Parathyroid adenoma (tissue), 2 donors: ENCODE results near the gene RYR3.

ENCODE experiments used
- H2AFZ ChIP-seq: fragments of 300-600 bp; sonication (generic); one replicate; pipeline ENCODE4 v1.7.0; 2017; ENCODE audit warnings: antibody characterized with exemption, mild to moderate bottlenecking
- H3K27ac ChIP-seq: fragments of 300-600 bp; sonication (generic); one replicate; pipeline ENCODE4 v1.7.0; 2017
- H3K27me3 ChIP-seq: fragments of 300-600 bp; sonication (generic); one replicate; pipeline ENCODE4 v1.7.0; 2017; ENCODE audit warnings: low read length; ENCODE audit not compliant: control insufficient read depth, insufficient read depth
- H3K36me3 ChIP-seq: fragments of 300-600 bp; sonication (generic); one replicate; pipeline ENCODE4 v1.7.0; 2017; ENCODE audit warnings: low read length; ENCODE audit not compliant: control insufficient read depth, insufficient read depth
- H3K4me1 ChIP-seq: fragments of 300-600 bp; sonication (generic); one replicate; pipeline ENCODE4 v1.7.0; 2017; ENCODE audit warnings: control low read depth
- H3K4me2 ChIP-seq: fragments of 300-600 bp; sonication (generic); one replicate; pipeline ENCODE4 v1.7.0; 2017; ENCODE audit warnings: low read length
- H3K4me3 ChIP-seq: fragments of 300-600 bp; sonication (generic); one replicate; pipeline ENCODE4 v1.7.0; 2017; ENCODE audit warnings: low read depth, low read length
- H3K79me2 ChIP-seq: fragments of 300-600 bp; sonication (generic); one replicate; pipeline ENCODE4 v1.7.0; 2017; ENCODE audit warnings: control low read depth
- H3K9ac ChIP-seq: fragments of 300-600 bp; sonication (generic); one replicate; pipeline ENCODE4 v1.7.0; 2017; ENCODE audit warnings: mild to moderate bottlenecking
- H3K9me3 ChIP-seq: fragments of 300-600 bp; sonication (generic); one replicate; pipeline ENCODE4 v1.7.0; 2017; ENCODE audit warnings: low read length; ENCODE audit not compliant: control insufficient read depth
- CTCF ChIP-seq: fragments of 300-600 bp; sonication (generic); IDR thresholded peaks from one replicate; pipeline ENCODE4 v1.7.0; 2017; ENCODE audit warnings: antibody characterized with exemption, mild to moderate bottlenecking
- donor health status: primary hyperparathyroidism.

Gene RYR3

GRCh38 chr15:33866101-33866737 lies 555.5 kb downstream of the RYR3 start:
- H2AFZ ChIP-seq = no peak overlapping the region
- no peak for TF ChIP-seq CTCF
- no peaks in the 10 kb centered on the region for H3K79me2 ChIP-seq
- H3K4me2 ChIP-seq = no peak overlapping the region
- H3K27me3 ChIP-seq = no peaks in the 10 kb centered on the region
- no peaks in the 10 kb centered on the region for H3K36me3 ChIP-seq
- no peaks in the 10 kb centered on the region for H3K9me3 ChIP-seq
- H3K9ac ChIP-seq = no peak overlapping the region
- no peak overlapping the region for H3K27ac ChIP-seq
- H3K4me1 ChIP-seq = no peaks in the 10 kb centered on the region
- no peak overlapping the region for H3K4me3 ChIP-seq

GRCh38 chr15:33871980-33872379 lies 561.2 kb downstream of the RYR3 start:
- H3K4me1 ChIP-seq = no peaks in the 10 kb centered on the region
- H3K27me3 ChIP-seq = no peaks in the 10 kb centered on the region
- no peaks in the 10 kb centered on the region for H3K9me3 ChIP-seq
- H3K36me3 ChIP-seq = no peaks in the 10 kb centered on the region
- no peaks in the 10 kb centered on the region for H3K79me2 ChIP-seq
- no peak for TF ChIP-seq CTCF
- no peak overlapping the region for H2AFZ ChIP-seq
- H3K9ac ChIP-seq = no peak overlapping the region
- no peak overlapping the region for H3K4me3 ChIP-seq
- H3K27ac ChIP-seq = no peak overlapping the region
- no peak overlapping the region for H3K4me2 ChIP-seq

- Histone ChIP-seq H3K36me3 (no peaks in the 10 kb centered on the region), H2AFZ (no peak overlapping the region), H3K9me3 (no peaks in the 10 kb centered on the region), H3K4me2 (no peak overlapping the region), H3K79me2 (no peaks in the 10 kb centered on the region), H3K4me1 (no peaks in the 10 kb centered on the region), H3K4me3 (no peak overlapping the region), H3K27ac (no peak overlapping the region), H3K27me3 (no peaks in the 10 kb centered on the region), H3K9ac (no peak overlapping the region)
- no peak for TF ChIP-seq CTCF
Observed at GRCh38 chr15:33872416-33873106, 561.8 kb downstream of the RYR3 start.

- no peak for TF ChIP-seq CTCF
- no peaks in the 10 kb centered on the region for H3K79me2 ChIP-seq
- no peak overlapping the region for H3K4me2 ChIP-seq
- no peaks in the 10 kb centered on the region for H3K4me1 ChIP-seq
- H3K9ac ChIP-seq = no peak overlapping the region
- H3K36me3 ChIP-seq = no peaks in the 10 kb centered on the region
- no peaks in the 10 kb centered on the region for H3K27me3 ChIP-seq
- no peak overlapping the region for H3K27ac ChIP-seq
- no peak overlapping the region for H3K4me3 ChIP-seq
- H3K9me3 ChIP-seq = no peaks in the 10 kb centered on the region
- H2AFZ ChIP-seq = no peak overlapping the region
Observed at GRCh38 chr15:33874156-33874555, 563.4 kb downstream of the RYR3 start.

GRCh38 chr15:33882921-33883320 lies 572.2 kb downstream of the RYR3 start:
- no peaks in the 10 kb centered on the region for H3K27me3 ChIP-seq
- no peak overlapping the region for H3K9ac ChIP-seq
- H3K36me3 ChIP-seq = no peaks in the 10 kb centered on the region
- no peaks in the 10 kb centered on the region for H3K4me1 ChIP-seq
- no peak for TF ChIP-seq CTCF
- no peaks in the 10 kb centered on the region for H3K9me3 ChIP-seq
- H3K4me2 ChIP-seq = no peak overlapping the region
- no peak overlapping the region for H3K4me3 ChIP-seq
- no peak overlapping the region for H3K27ac ChIP-seq
- no peak overlapping the region for H2AFZ ChIP-seq
- no peaks in the 10 kb centered on the region for H3K79me2 ChIP-seq
